ENCODE measurements around the gene ARFIP2. TPM values are rescaled to one million over a fixed set of nuclear protein-coding genes. Genes with fewer than 3 reads are reported as not detected.
A peak's percentile ranks its signal among the peaks of the same experiment; 100 is the strongest.

Gene ARFIP2
- total RNA-seq, 1 donor from 2014 or later: 60.9 TPM

- H3K9me3 Mint-ChIP-seq: no peaks in the 10 kb centered on the region
- no peak for DNase-seq (ENCODE audit: extremely low spot score, unreplicated experiment)
- H3K36me3 Mint-ChIP-seq: no peaks in the 10 kb centered on the region
- H3K4me3 Mint-ChIP-seq: no peak overlapping the region
- H3K4me1 Mint-ChIP-seq (ENCODE audit: unreplicated experiment): no peaks in the 10 kb centered on the region
- H3K27ac Mint-ChIP-seq: no peak overlapping the region
- no peak for TF ChIP-seq CTCF (conservative IDR thresholded peaks at IDR 0.05)
- no peaks in the 10 kb centered on the region for H3K27me3 Mint-ChIP-seq
Measured at GRCh38 chr11:6498544-6498943, 17.4 kb upstream of the ARFIP2 start.

- no peak for DNase-seq (ENCODE audit: extremely low spot score, unreplicated experiment)
- no peaks in the 10 kb centered on the region for H3K36me3 Mint-ChIP-seq
- no peaks in the 10 kb centered on the region for H3K9me3 Mint-ChIP-seq
- no peak overlapping the region for H3K4me3 Mint-ChIP-seq
- H3K27ac Mint-ChIP-seq: no peak overlapping the region
- H3K27me3 Mint-ChIP-seq: no peaks in the 10 kb centered on the region
- no peaks in the 10 kb centered on the region for H3K4me1 Mint-ChIP-seq (ENCODE audit: unreplicated experiment)
- TF ChIP-seq CTCF (conservative IDR thresholded peaks at IDR 0.05): no peak
Measured at GRCh38 chr11:6498121-6498520, 17.0 kb upstream of the ARFIP2 start.

GRCh38 chr11:6497069-6497839 is 16.1 kb upstream of the ARFIP2 start, which contains the start of gene DNHD1:
TSS of gene DNHD1 (plus strand) at chr11:6497280. CDS start at chr11:6498216, 936 bp downstream.
- Mint-ChIP-seq H3K9me3 (no peaks in the 10 kb centered on the region), H3K4me1 (ENCODE audit: unreplicated experiment) (no peaks in the 10 kb centered on the region), H3K27ac (no peak within 1 kb of the TSS), H3K27me3 (no peaks in the 10 kb centered on the region), H3K36me3 (no peaks in the 10 kb centered on the region), H3K4me3 (no peak within 1 kb of the TSS)
- DNase-seq (ENCODE audit: extremely low spot score, unreplicated experiment): no peak
- TF ChIP-seq CTCF (conservative IDR thresholded peaks at IDR 0.05): no peak

- Mint-ChIP-seq H3K27me3 (no peaks in the 10 kb centered on the region), H3K9me3 (no peaks in the 10 kb centered on the region), H3K4me1 (ENCODE audit: unreplicated experiment) (no peaks in the 10 kb centered on the region), H3K4me3 (no peak overlapping the region), H3K36me3 (no peaks in the 10 kb centered on the region), H3K27ac (peak overlapping the region; percentile 57)
- no peak for TF ChIP-seq CTCF (conservative IDR thresholded peaks at IDR 0.05)
- no peak for DNase-seq (ENCODE audit: extremely low spot score, unreplicated experiment)
Measured at GRCh38 chr11:6489306-6489705, 8.2 kb upstream of the ARFIP2 start.

- H3K27me3 Mint-ChIP-seq: no peaks in the 10 kb centered on the region
- H3K36me3 Mint-ChIP-seq: no peaks in the 10 kb centered on the region
- no peak overlapping the region for H3K4me3 Mint-ChIP-seq
- no peak for DNase-seq (ENCODE audit: extremely low spot score, unreplicated experiment)
- no peak for TF ChIP-seq CTCF (conservative IDR thresholded peaks at IDR 0.05)
- H3K9me3 Mint-ChIP-seq: no peaks in the 10 kb centered on the region
- H3K4me1 Mint-ChIP-seq (ENCODE audit: unreplicated experiment): no peaks in the 10 kb centered on the region
- peak overlapping the region; percentile 57 for H3K27ac Mint-ChIP-seq
Measured at GRCh38 chr11:6488821-6489220, 7.7 kb upstream of the ARFIP2 start.

All from type B pancreatic cell (in vitro differentiated cells).